IMR-90 (cell line): ENCODE results near the gene ZNF594.
"Not testable (repeated sequence)": the region's sequence is repeated elsewhere in the genome, so short reads cannot be mapped to it uniquely, and the experiment has no call there.

ENCODE experiments used
- BHLHE40 ChIP-seq: fragments of 150-350 bp; IDR thresholded peaks from 2 replicates; pipeline ENCODE4 v1.6.1; 2016; ENCODE audit warnings: mild to moderate bottlenecking, low read depth, low read length
- CEBPB ChIP-seq: IDR thresholded peaks from 2 replicates; pipeline ENCODE4 v1.6.1; 2012; ENCODE audit warnings: low read depth, low read length, improper control_type of control experiment
- FOS ChIP-seq: fragments of 150-350 bp; IDR thresholded peaks from 2 replicates; pipeline ENCODE4 v1.6.1; 2016; ENCODE audit warnings: low read depth, low read length
- MAFK ChIP-seq: IDR thresholded peaks from 2 replicates; pipeline ENCODE4 v1.6.1; 2012; ENCODE audit warnings: low read depth, low read length, improper control_type of control experiment
- MXI1 ChIP-seq: IDR thresholded peaks from 2 replicates; pipeline ENCODE4 v1.6.1; 2012; ENCODE audit warnings: low read depth, mild to moderate bottlenecking, low read length, moderate library complexity, borderline replicate concordance
- NFE2L2 ChIP-seq: fragments of 150-350 bp; IDR thresholded peaks from 2 replicates; pipeline ENCODE4 v1.6.1; 2016; ENCODE audit warnings: low read depth, mild to moderate bottlenecking, low read length
- POLR2A ChIP-seq: IDR thresholded peaks from 2 replicates; pipeline ENCODE4 v1.6.1; 2012; ENCODE audit warnings: mild to moderate bottlenecking, low read depth, low read length
- RAD21 ChIP-seq: IDR thresholded peaks from 2 replicates; pipeline ENCODE4 v1.6.1; 2012; ENCODE audit warnings: low read length, improper control_type of control experiment
- SMC3 ChIP-seq: fragments of 150-350 bp; IDR thresholded peaks from 2 replicates; pipeline ENCODE4 v1.6.1; 2016; ENCODE audit warnings: low read depth, mild to moderate bottlenecking, antibody characterized with exemption, low read length, moderate library complexity
- TF ChIP-seq, protein P1 (sequence below): conservative IDR thresholded peaks from 2 replicates; pipeline ENCODE4 v1.5.1; 2012; ENCODE audit warnings: mild to moderate bottlenecking, low read depth, low read length, improper control_type of control experiment
- TF ChIP-seq, protein P2 (sequence below): fragments of 150-350 bp; IDR thresholded peaks from 2 replicates; pipeline ENCODE4 v1.6.1; 2017; ENCODE audit warnings: mild to moderate bottlenecking, antibody characterized with exemption, low read length, low read depth
- TF ChIP-seq, protein P3 (sequence below): fragments of 150-350 bp; IDR thresholded peaks from 2 replicates; pipeline ENCODE4 v1.6.1; 2016; ENCODE audit warnings: low read depth, mild to moderate bottlenecking, low read length, moderate library complexity, borderline replicate concordance

DNA sequence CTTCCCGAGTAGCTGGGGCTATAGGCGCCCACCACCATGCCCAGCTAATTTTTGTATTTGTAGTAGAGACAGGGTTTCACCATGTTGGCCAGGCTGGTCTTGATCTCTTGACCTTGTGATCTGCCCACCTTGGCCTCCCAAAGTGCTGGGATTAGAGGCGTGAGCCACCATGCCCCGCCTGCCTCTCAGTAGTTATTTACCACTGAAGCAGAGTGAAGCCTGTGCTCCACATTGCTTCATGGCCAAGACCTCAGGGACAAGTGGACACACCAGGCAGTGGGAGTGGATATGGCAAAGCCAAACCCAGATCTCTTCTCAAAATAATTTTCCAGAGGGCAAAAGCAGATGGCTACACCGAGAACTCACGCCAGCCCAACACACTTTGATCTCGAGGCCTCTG lies 41.8 kb upstream of the ZNF594 start:
- TF ChIP-seq, protein P1, sequence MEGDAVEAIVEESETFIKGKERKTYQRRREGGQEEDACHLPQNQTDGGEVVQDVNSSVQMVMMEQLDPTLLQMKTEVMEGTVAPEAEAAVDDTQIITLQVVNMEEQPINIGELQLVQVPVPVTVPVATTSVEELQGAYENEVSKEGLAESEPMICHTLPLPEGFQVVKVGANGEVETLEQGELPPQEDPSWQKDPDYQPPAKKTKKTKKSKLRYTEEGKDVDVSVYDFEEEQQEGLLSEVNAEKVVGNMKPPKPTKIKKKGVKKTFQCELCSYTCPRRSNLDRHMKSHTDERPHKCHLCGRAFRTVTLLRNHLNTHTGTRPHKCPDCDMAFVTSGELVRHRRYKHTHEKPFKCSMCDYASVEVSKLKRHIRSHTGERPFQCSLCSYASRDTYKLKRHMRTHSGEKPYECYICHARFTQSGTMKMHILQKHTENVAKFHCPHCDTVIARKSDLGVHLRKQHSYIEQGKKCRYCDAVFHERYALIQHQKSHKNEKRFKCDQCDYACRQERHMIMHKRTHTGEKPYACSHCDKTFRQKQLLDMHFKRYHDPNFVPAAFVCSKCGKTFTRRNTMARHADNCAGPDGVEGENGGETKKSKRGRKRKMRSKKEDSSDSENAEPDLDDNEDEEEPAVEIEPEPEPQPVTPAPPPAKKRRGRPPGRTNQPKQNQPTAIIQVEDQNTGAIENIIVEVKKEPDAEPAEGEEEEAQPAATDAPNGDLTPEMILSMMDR: not testable (repeated sequence)
- TF ChIP-seq POLR2A, SMC3, CEBPB, NFE2L2, RAD21, BHLHE40, MXI1, MAFK, FOS: not testable (repeated sequence)
- TF ChIP-seq, protein P2, sequence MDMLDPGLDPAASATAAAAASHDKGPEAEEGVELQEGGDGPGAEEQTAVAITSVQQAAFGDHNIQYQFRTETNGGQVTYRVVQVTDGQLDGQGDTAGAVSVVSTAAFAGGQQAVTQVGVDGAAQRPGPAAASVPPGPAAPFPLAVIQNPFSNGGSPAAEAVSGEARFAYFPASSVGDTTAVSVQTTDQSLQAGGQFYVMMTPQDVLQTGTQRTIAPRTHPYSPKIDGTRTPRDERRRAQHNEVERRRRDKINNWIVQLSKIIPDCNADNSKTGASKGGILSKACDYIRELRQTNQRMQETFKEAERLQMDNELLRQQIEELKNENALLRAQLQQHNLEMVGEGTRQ: not testable (repeated sequence)
- TF ChIP-seq, protein P3, sequence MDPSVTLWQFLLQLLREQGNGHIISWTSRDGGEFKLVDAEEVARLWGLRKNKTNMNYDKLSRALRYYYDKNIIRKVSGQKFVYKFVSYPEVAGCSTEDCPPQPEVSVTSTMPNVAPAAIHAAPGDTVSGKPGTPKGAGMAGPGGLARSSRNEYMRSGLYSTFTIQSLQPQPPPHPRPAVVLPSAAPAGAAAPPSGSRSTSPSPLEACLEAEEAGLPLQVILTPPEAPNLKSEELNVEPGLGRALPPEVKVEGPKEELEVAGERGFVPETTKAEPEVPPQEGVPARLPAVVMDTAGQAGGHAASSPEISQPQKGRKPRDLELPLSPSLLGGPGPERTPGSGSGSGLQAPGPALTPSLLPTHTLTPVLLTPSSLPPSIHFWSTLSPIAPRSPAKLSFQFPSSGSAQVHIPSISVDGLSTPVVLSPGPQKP: not testable (repeated sequence)
